GM10266 (cell line): Measurements from ENCODE around the gene TTC28.

Source experiments
- DNase-seq: peaks from one replicate; pipeline ENCODE4 v3.0.0; 2012; ENCODE audit errors: extremely low spot score
- CTCF ChIP-seq: IDR thresholded peaks from 2 replicates; pipeline ENCODE4 v1.5.1; 2012; ENCODE audit warnings: mild to moderate bottlenecking, low read depth; ENCODE audit not compliant: control insufficient read depth, insufficient read depth; ENCODE audit errors: missing control alignments

Gene TTC28

GRCh38 chr22:28656181-28656580 lies 23.5 kb downstream of the TTC28 start:
- TF ChIP-seq CTCF: no peak
- no peak for DNase-seq

GRCh38 chr22:28650463-28650862 lies 29.2 kb downstream of the TTC28 start:
- no peak for TF ChIP-seq CTCF
- DNase-seq: no peak

GRCh38 chr22:28648792-28649191 lies 30.8 kb downstream of the TTC28 start:
- no peak for DNase-seq
- TF ChIP-seq CTCF: no peak

- no peak for TF ChIP-seq CTCF
- no peak for DNase-seq
Measured at GRCh38 chr22:28647216-28647615, 32.4 kb downstream of the TTC28 start.

- no peak for DNase-seq
- TF ChIP-seq CTCF: no peak
Measured at GRCh38 chr22:28639321-28639720, 40.3 kb downstream of the TTC28 start.

GRCh38 chr22:28637225-28637624 lies 42.4 kb downstream of the TTC28 start:
- no peak for TF ChIP-seq CTCF
- no peak for DNase-seq

GRCh38 chr22:28630177-28630574 lies 49.5 kb downstream of the TTC28 start:
- TF ChIP-seq CTCF: no peak
- DNase-seq: no peak
